ENCODE results near the gene ISG20. TPM values are rescaled to one million over a fixed set of nuclear protein-coding genes. Genes with fewer than 3 reads are reported as not detected.

Gene ISG20
- total RNA-seq, 1 donor: 3.3 TPM

DNA sequence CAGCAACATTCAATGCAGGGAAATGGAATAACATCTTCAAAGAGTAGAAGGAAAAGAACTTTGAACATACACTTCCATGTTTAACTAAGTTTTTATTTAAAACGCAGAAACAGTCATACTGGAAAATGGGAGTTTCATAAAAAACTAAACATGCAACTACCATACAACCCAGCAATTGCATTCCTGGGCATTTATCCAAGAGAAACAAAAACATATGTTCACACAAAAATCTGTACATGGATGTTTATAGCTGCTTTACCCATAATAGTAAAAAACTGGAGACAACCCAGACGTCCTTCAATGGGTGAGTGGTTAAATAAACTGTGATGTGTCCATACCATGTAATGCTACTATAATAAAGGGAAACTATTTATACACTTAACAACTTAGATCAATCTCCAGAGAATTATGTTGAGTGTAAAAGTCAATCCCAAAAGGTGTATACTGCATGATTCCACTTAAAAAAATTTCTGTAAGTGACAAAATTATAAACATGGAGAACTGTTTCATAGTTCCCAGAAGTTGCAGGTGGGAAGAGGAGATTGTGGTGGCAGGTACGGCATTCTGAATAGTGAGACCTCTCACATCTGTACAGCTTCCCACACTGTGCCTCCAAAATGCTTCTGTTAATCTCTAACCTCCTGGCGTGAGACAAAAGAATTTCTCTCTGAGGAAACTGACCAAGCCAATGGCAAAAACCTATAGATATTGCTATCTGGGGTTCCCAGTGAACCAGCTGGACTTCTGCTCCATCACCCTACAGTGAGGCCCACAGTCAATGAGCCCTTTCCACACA, 23.1 kb downstream of the ISG20 start:
- H3K79me2 ChIP-seq (ENCODE audit: insufficient read depth, low read length): no peaks in the 10 kb centered on the region
- no peaks in the 10 kb centered on the region for H3K9me3 ChIP-seq (ENCODE audit: low read depth, low read length)
- no peak overlapping the region for H3K4me3 ChIP-seq (ENCODE audit: insufficient read depth, low read length)
- no peaks in the 10 kb centered on the region for H3K27me3 ChIP-seq (ENCODE audit: insufficient read depth, low read length)
- no peak overlapping the region for H2AFZ ChIP-seq (ENCODE audit: low read length)
- TF ChIP-seq, protein P1, sequence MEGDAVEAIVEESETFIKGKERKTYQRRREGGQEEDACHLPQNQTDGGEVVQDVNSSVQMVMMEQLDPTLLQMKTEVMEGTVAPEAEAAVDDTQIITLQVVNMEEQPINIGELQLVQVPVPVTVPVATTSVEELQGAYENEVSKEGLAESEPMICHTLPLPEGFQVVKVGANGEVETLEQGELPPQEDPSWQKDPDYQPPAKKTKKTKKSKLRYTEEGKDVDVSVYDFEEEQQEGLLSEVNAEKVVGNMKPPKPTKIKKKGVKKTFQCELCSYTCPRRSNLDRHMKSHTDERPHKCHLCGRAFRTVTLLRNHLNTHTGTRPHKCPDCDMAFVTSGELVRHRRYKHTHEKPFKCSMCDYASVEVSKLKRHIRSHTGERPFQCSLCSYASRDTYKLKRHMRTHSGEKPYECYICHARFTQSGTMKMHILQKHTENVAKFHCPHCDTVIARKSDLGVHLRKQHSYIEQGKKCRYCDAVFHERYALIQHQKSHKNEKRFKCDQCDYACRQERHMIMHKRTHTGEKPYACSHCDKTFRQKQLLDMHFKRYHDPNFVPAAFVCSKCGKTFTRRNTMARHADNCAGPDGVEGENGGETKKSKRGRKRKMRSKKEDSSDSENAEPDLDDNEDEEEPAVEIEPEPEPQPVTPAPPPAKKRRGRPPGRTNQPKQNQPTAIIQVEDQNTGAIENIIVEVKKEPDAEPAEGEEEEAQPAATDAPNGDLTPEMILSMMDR (IDR thresholded peaks at IDR 0.05; ENCODE audit: extremely low read depth, low read depth, low read length): no peak
- H3K36me3 ChIP-seq (ENCODE audit: insufficient read depth, low read length): no peaks in the 10 kb centered on the region
- H3K4me1 ChIP-seq (ENCODE audit: insufficient read depth, low read length): peaks cover 39% of the 10 kb centered on the region
- H3K4me2 ChIP-seq (ENCODE audit: insufficient read depth, low read length): peak overlapping the region; percentile 10
- H3K27ac ChIP-seq (ENCODE audit: low read depth, low read length): peak overlapping the region; percentile 66
- no peaks in the 10 kb centered on the region for H4K20me1 ChIP-seq (ENCODE audit: insufficient read depth, low read length)
- DNase-seq (ENCODE audit: insufficient read length, low spot score, missing footprints): no peak

DNA sequence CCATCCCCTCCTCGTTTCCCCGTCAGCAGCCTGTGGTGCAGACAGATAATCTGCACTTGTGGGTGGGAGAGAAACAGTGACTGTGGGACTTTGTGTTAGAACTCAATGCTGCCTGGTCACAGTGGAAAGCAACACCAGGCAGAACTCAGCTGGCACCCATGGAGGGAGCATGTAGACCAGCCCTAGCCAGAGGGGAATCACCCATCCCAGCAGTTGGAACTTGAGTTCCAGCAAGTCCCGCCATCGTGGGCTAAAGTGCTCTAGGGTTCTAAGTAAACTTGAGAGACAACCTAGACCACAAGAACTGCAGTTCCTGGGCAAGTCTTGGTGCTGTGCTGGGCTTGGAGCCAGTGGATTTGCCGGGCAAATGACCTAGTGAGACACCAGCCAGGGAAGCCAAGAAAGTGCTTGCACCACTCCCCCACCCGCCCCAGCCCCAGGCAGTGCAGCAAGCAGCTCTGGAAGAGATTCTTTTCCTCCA, 24.4 kb downstream of the ISG20 start:
- H3K4me2 ChIP-seq (ENCODE audit: insufficient read depth, low read length): no peak overlapping the region
- H3K9me3 ChIP-seq (ENCODE audit: low read depth, low read length): no peaks in the 10 kb centered on the region
- H4K20me1 ChIP-seq (ENCODE audit: insufficient read depth, low read length): no peaks in the 10 kb centered on the region
- no peaks in the 10 kb centered on the region for H3K27me3 ChIP-seq (ENCODE audit: insufficient read depth, low read length)
- no peak overlapping the region for H3K4me3 ChIP-seq (ENCODE audit: insufficient read depth, low read length)
- H3K36me3 ChIP-seq (ENCODE audit: insufficient read depth, low read length): no peaks in the 10 kb centered on the region
- peaks cover 39% of the 10 kb centered on the region for H3K4me1 ChIP-seq (ENCODE audit: insufficient read depth, low read length)
- H2AFZ ChIP-seq (ENCODE audit: low read length): no peak overlapping the region
- TF ChIP-seq, protein P1 (IDR thresholded peaks at IDR 0.05; ENCODE audit: extremely low read depth, low read depth, low read length): no peak
- no peak for DNase-seq (ENCODE audit: insufficient read length, low spot score, missing footprints)
- H3K27ac ChIP-seq (ENCODE audit: low read depth, low read length): no peak overlapping the region
- H3K79me2 ChIP-seq (ENCODE audit: insufficient read depth, low read length): no peaks in the 10 kb centered on the region

- no peak overlapping the region for H3K27ac ChIP-seq (ENCODE audit: low read depth, low read length)
- no peaks in the 10 kb centered on the region for H4K20me1 ChIP-seq (ENCODE audit: insufficient read depth, low read length)
- H3K79me2 ChIP-seq (ENCODE audit: insufficient read depth, low read length): no peaks in the 10 kb centered on the region
- H3K36me3 ChIP-seq (ENCODE audit: insufficient read depth, low read length): no peaks in the 10 kb centered on the region
- no peaks in the 10 kb centered on the region for H3K9me3 ChIP-seq (ENCODE audit: low read depth, low read length)
- no peak overlapping the region for H3K4me3 ChIP-seq (ENCODE audit: insufficient read depth, low read length)
- DNase-seq (ENCODE audit: insufficient read length, low spot score, missing footprints): no peak
- no peak overlapping the region for H3K4me2 ChIP-seq (ENCODE audit: insufficient read depth, low read length)
- TF ChIP-seq, protein P1 (IDR thresholded peaks at IDR 0.05; ENCODE audit: extremely low read depth, low read depth, low read length): peak; percentile 10
- H2AFZ ChIP-seq (ENCODE audit: low read length): no peak overlapping the region
- H3K4me1 ChIP-seq (ENCODE audit: insufficient read depth, low read length): peaks cover 35% of the 10 kb centered on the region
- peaks cover 2% of the 10 kb centered on the region for H3K27me3 ChIP-seq (ENCODE audit: insufficient read depth, low read length)
These were observed 25.4 kb downstream of the ISG20 start for GRCh38 chr15:88664151-88664778.

GRCh38 chr15:88674661-88675060, 35.8 kb downstream of the ISG20 start:
- Histone ChIP-seq H3K27ac (ENCODE audit: low read depth, low read length) (no peak overlapping the region), H2AFZ (ENCODE audit: low read length) (no peak overlapping the region), H4K20me1 (ENCODE audit: insufficient read depth, low read length) (no peaks in the 10 kb centered on the region), H3K4me1 (ENCODE audit: insufficient read depth, low read length) (no peaks in the 10 kb centered on the region), H3K27me3 (ENCODE audit: insufficient read depth, low read length) (peaks cover 11% of the 10 kb centered on the region), H3K4me2 (ENCODE audit: insufficient read depth, low read length) (no peak overlapping the region), H3K36me3 (ENCODE audit: insufficient read depth, low read length) (no peaks in the 10 kb centered on the region), H3K4me3 (ENCODE audit: insufficient read depth, low read length) (no peak overlapping the region), H3K9me3 (ENCODE audit: low read depth, low read length) (no peaks in the 10 kb centered on the region), H3K79me2 (ENCODE audit: insufficient read depth, low read length) (no peaks in the 10 kb centered on the region)
- TF ChIP-seq, protein P1 (IDR thresholded peaks at IDR 0.05; ENCODE audit: extremely low read depth, low read depth, low read length): no peak
- DNase-seq (ENCODE audit: insufficient read length, low spot score, missing footprints): no peak

All from osteoblast (primary cell).